CD4-positive, alpha-beta T cell treated with Interleukin-15 for 1 hour (primary cell): ENCODE measurements around the gene MRPL55.
"Not testable (repeated sequence)": the region's sequence is repeated elsewhere in the genome, so short reads cannot be mapped to it uniquely, and the experiment has no call there.

Source experiments
- DNase-seq: peaks from one replicate; pipeline ENCODE4 v3.0.0-alpha.2; 2020

The MRPL55 gene

DNA sequence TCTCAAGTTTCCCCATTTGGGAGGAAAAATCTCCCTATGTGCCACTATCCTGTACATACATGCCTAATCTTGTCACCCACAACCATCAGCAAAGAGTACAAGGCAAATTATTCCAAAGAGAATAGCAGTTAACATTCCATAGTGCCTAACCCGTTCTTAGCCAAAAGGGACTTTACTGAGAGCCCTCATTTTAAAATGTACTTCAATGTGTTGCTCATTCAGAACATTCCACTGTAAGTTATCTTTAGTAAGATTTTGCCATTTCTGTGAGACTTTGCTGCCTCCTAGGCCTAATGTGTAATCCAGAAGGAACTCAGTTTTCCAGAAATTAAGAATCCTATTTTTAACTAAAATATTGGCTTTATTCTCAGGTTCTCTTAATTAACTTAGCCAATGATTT, 11.3 kb upstream of the MRPL55 start:
- no peak for DNase-seq

DNA sequence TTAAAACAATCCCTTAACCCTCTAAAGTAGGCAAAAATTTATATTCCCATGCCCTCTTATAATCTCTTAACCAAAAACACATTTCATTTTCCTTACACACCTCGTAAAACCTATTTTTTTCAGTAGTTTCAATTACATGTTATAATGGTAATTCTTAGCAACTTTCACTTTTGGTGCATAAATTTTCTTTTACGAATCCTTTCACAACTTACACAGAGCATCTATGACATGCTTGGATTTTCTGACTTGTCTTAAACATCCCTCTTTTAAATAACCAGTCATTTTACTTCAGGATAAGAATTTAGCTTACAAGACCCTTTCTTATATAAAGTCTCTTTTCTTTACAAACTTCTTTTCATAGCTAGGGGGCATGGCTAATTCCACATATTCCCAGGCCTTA, 8.9 kb upstream of the MRPL55 start:
- DNase-seq: no peak

DNA sequence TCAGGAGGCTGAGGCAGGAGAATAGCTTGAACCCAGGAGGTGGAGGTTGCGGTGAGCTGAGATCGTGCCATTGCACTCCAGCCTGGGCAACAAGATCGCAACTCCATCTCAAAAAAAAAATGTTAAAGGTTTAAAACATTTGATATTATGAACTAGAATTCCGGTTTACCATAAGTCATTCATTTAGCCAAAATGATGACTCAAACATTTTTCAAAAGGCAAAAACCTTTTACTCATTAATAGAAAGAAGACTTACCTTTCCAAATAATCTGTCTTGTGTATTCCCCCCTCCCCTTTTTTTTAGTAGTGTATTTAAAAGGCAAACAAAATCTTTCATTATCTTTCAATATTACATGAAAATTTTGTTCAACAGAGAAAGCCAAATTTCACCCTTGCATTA, 8.2 kb upstream of the MRPL55 start:
- no peak for DNase-seq

DNA sequence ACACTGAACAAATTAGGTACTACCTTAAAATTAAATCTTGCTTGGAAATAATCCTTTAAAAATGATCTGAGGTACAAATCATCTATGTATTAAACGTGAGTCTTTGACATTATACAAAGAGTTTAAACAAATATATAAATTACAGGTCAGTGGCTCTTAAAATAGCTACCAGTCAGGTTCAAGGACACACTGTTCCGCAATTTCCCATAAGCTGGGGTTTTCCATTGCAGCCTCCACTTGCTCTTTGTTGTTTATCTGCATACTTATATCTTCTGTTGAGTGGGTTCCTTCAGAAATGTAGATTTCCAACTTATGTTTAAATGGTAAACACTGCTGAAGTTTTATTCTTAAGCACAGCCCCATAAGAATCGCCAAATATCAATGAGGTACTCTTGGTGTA, 5.7 kb upstream of the MRPL55 start:
- no peak for DNase-seq

DNA sequence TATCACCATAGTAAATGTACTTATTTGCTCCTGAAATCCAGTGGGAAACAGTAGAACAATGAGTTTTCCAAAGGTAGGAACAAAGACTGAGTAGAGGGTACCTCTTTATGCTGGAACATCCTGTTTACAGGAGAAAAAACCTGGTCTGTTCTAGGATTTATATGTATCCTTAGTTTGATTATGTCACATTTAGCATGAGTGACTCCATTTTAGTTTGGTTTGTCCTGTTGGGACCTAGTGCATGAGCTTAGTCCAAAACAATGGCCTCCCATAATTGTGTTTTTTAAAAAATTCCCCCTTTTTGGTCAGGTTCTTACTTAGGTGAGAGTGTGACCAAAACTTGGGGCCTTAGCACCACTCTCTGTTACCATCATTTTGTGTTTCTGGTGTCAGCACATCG, 3.5 kb upstream of the MRPL55 start:
- no peak for DNase-seq

DNA sequence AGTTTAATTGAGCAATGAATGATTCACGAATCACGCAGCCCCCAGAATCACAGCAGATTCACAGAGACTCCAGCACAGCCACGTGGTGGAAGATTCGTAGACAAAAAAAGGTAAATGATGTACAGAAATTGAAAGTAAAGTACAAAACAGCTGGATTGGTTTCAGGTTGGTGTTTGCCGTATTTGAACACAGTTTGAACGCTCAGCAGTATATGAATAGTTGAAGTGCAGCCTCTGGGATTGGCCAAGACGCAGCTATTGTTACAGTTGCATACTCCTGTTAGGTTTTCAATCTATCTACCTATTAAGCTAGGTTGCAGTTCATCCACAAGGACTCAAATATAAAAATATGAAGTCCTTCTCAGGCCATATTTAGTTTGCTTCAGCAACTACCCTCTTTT, 3.1 kb upstream of the MRPL55 start:
- DNase-seq: no peak

DNA sequence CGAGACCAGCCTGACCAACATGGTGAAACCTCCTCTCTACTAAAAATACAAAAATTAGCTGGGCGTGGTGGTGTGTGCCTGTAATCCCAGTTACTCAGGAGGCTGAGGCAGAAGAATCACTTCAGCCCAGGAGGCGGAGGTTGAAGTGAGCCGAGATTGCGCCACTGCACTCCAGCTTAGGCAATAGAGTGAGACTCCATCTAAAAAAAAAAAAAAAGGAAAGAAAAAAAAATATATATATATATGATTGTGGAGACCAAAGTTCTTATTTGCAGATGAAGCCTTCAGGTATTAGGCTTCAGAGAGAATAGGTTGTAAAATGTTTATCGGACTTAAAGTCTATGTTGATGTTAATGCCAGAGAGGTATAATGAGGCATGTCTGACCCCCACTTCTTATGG, 2.2 kb upstream of the MRPL55 start:
- not testable (repeated sequence) for DNase-seq

DNA sequence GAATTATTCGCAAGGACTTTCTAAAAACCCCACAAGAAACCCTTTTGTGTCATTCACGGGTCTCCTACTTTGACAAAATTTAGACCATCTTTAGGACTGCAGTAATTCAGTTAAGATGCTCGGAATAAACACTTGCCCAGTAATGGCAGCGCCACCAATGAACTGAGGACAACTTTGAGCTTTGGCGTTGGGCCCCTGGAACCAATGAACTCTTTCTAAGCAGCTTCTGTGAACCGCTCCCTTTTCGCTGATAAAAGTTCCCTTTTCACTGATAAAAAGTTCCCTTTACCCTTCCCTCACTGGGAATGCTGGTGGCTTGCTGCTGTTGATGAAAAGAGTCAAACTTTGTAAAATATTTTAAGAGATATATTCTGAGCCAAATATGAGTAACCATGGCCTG, 1.5 kb upstream of the MRPL55 start:
- no peak for DNase-seq

DNA sequence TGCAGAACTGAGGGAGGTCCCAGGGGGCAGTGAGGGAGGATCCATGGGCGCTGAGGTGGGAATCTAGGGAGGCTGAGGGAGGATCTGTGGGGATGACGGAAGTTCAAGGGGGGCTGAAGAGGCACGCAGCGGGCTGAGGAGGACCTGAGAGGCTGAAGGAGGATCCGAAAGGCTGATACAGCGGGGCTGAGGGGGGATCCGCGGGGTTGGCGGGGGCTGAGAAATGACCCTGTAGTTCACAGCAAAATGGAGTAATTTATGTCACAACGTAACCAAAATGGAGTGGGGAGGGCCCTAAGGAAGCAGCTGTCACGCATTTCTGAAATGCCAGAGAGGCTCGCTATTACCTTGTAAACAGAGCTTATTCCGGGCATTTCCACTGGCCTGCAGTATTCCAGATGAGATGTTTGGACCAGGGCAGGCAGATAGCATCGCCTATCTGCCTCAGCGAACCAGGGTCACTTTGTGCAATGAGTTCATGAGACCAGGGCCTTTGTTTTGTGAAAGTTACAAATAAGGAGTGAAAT, 926 bp upstream of the MRPL55 start:
- DNase-seq: no peak

DNA sequence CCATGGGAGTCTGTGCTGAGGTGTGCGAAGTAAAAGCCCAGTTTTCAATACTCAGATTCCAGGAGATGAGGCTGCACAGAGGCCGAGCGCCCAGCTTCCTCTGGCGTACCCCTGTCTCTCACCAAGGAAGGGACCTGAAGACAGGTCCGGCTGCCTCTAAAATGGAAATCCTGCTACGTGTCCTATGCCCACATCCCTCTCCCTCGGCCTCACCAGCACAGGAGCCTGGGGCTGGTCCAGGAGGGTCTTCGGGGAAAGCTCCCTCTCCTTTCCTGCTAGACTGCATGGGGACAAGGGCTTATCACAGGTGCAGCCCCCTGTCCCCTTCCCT, 392 bp downstream of the MRPL55 start:
- no peak for DNase-seq

DNA sequence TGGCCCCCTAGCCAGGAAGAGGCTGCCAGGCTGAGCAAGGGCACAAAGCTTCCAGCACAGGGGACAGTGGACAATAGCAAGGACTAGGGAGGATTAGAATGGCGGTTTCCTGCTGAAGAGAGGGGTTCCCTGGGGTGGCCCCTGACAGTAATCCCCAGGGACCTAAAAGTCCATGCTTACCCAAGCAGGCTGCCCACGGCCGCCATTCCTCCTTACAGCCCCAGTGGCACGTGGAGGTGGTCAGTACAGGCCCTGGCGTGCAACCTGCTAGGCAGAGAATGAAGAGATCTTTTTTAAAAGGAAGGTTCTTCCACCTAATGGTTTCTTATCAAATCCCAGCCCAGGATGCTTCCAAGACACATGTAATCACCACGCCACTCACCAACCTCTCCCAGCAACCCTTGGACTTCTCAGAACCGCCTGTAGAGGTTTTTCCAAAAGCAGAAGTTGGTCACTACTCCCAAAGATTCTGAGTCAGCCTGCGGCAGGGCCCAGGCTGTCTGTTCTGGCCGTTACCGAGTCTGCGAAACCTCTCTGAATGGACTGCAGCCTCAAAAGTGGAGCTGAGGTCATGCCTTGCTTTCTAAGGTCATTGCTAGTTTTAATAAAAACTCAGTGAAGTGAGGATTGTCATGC, 926 bp downstream of the MRPL55 start:
- DNase-seq: no peak

DNA sequence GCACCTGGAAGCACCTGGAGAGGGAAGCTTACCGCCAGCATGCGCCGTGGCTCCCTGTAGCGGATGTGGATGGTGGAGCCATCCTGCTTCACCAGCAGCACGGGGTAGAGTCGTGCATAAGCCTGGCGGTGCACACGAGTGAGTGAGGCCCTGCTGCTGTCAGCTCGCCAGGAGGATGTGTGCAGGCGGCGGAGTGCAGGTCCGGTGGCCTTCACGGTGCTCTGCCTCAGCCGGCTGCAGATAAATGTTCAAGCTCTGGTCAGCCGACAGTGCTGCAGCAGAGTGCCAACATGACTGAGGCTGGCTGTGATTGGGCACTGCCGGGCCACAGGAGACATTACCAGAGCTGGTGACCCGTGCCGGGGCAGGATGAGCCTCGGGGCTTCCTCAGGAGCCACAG, 1.5 kb downstream of the MRPL55 start:
- DNase-seq: no peak

DNA sequence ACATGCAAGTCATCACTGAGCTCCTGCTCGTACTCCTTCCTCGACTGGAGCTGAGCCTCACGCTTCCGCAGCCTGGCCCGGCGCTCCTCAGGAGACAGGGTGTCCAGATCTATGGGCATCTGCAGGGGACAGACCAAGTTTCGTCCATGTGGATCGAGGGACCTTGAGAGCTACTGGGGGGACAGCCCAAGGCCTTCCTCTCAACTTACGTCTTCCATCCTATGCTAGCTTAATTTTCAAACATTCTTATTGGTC, 2.4 kb downstream of the MRPL55 start:
- DNase-seq: no peak

DNA sequence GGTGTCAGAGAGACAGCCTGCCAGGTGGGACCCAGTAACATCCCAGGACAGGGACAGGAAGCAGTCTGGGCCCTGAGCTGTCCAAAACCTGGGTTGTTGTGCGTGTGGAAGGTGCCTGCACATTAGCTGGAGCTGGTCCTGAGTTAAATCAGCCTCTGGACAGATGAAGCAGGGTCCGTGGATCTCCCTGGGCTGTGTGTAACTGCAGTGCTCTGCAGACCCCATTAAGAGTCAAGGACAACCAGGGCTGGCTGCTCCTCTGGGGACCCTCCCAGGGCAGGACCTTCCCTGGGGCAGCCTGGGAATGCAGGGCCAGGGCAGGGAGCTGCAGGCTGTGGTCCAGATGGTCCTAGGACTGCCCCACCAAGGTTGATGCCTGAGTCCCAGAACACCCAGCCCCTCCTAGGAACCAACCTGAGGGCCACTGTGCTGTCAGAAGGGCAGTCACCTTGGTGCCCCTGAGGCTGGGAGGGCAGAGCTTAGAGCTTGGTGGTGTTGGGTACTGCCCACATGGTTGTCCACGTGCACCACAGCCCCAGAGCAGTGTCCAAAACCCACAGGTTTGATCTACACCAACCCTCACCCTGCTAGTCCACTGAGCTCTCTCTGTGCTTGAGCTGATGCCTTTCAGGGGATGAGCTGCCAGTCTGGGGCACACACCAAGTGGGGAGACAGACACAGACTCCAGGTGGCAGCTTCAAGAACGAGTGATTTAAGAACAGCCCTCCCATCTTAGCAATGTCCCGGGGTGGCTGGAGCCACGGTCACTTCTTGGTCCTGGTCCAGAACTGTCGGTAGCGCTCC, 2.9 kb downstream of the MRPL55 start:
- DNase-seq: no peak

DNA sequence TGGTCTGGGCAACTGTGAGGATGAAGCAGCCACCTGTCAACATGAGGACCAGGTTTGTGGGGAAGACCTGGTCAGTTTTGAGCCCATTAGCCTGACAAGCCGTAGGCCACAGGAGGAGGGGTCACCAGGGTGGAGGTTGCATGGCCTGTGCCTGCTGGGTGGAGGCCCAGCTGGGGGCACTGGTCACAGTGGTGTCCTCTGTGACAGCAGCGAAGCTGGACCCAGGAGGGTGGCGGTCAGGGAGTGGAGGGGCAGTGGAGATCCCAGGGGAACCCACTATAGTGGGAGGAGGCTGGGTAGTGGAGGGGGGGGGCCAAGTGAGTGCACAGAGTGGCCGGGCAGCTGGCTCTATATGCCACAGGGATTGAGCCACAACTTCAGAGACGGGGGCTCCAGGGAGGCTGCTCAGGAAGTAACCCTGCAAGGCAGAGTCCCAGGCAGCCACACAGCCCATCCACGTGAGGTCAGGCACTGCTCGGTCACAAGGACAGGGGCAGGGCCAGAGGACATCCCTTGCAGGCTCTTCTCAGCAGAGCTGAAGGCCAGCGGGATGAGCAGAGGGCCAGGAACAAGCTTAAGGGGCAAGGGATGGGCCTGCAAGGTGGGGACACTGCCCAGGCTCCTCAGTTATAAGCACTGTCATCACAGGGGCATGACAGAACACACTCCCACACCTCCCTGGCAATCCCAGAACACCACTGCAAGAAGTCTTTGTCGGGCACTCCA, 3.7 kb downstream of the MRPL55 start:
- DNase-seq: peak; percentile 16

DNA sequence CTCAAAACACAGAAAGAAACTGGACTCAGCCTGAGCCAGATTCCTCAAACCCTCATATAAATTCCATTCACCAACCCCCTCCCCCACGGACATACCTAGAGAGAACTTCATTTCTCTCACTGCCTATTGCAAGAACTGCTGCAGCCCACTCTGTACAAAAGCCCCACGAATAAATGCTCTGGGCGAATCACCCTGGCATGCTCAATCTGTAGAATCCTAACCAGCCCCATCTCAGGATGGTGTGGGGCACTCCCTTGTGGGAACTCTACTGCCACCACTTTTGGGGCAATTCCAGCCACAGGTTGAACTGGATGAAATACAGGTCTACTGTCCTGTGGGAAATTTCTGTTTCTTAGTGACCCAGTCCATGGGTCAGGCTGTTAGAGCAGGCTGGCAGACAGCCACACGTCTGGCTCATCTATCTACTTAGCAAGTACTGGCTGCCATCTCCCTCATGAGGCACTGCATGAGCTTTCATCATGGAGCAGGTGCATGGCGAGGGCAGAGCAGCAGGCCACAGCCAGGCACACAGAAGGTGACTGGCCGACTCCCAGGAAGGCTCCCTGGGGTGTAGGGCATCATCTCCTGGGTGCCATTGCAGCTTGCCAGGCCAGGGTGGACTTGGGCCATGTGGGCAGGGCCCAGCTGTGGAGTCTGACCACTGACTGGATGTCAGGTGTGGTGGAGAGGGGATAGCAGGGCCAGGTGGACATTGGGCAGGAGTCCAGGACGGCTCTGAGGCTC, 4.4 kb downstream of the MRPL55 start:
- peak; percentile 15 for DNase-seq

DNA sequence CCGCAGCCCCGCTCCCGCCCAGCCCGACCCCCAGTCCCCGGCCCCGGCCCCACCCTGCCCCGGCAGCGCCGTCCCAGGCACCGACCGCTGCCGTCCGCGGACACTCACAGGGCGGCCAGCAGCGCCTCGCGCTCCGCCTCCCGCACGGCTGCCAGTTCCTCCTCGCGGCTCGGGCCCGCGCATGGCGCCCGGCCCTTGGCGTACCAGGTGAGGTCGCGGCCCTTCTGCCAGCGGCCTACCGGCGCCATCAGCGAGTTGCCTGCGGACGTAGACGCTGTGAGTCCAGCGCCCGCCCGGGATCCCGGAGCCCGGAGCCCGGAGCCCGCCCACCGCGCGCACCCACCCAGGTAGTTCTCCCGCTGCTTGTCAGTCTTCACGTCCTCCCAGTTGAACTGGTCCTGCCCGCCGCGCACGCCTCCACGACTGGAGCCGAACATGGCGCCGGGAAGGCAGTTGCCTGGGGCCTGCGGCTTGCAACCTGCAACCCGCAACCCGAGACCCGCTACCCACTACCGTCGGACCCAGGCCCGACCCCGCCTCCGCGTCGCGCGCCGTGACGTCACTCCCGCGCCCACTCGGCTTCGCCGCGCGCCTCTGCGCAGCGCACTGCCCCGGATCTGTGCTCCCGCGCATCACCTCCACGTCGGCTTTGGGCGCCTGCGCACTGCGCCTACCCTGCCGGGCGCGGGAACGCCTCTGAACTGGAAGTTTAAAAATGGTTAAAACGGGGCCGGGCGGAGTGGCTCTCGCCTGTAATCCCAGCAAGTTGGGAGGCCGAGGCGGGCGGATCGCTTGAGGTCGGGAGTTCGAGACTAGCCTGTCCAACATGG, 6.1 kb downstream of the MRPL55 start, which contains the start of gene C1orf35:
Gene C1orf35, minus strand, starts transcription at position 535 of the 830 bp plus-strand sequence. Its CDS starts 98 bp downstream, at position 437.
- peak; percentile 93 for DNase-seq

DNA sequence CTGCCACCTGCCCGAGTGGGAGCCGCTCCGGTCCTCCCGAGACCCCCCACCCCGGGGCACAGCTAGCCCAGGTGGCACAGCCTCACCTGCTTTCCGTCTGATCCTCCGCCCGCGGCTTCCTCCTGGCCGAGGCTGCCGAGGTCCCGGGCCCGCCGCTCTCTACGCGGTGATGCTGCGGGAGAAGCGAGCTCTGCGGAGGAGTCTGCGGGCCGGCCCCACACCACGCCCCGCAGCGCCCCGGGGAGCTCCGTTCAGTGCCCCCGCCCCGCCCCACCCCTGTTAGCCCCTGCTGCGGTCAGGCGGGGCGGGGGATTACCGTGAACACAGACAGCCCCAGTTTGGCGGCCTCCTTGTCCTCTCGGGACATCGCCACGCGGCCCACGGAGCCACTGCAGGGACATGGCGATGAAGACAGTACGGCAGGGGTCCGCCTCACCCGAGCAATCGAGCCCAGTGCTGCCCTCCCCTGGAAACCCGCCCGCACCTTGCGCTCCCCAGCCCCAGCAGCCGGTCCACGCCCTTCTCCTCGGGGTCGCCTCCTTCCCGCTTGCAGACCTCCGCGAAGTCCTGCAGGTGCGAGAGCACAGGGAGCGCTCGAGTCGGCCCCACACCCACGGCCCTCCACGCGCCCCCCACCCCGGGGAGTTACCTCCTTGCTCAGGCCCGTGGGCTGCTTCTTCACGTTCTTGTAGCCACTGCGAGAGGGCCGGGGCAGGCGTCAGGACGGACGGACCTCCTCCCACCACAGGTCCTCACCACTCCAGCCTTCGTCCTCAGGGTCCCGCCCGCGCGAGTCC, 6.9 kb downstream of the MRPL55 start:
- peak; percentile 65 for DNase-seq

DNA sequence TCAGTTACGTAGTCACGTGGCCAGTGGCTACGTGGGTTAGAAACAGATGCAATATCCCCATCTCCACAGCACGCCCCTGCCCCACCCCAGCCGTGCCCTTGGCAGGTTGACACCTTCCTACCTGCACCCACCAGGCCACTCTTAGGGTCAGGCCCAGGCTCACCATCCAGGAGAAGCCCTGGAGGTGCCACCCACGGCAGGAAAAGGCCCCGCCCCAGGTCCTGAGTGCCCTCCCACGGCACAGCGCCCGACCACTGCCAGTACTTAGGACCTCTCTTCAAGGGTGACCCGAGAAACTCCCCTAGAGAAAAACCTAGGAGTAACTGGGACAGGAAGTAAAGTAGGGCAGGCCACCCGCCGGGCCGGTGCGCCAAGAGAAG, 7.5 kb downstream of the MRPL55 start:
- DNase-seq: peak; percentile 17

DNA sequence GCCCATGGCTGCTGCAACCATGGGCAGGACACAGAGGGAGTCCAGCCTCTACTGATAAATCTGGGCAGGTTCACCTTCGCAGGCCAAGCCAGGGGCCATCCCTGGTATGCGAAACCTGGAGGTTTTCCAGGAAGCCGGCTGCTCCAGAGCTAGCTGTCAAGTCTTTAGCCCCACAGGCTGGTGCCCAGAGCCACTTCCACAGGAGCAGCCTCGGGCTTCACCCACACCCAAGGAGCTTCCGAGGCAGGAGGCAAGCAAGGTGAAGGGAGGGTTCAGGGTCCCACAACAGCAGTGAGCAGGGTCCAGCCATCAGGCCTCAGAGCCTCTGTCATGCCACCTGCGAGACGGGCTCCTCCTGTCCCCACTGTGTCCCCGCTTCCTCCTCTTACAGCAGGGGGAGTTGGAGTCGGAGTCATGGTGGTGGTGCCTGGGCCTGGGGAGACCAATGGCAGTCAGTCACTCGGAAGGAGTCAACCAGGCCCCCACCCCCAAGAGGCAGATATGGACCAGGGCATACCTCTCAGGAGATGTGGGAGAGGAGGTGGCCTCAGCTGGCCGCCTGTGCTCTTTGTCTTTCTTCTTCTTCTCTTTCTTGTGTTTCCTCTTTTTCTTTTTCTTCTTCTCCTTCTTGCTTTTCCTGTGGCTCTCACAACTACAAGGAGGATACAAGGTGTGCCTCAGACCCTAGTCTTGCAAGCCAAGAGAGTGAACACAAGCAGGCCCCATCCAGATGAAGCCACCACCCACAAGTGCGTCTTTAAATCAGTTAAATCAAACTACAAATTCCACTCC, 8.1 kb downstream of the MRPL55 start:
- DNase-seq: peak; percentile 16

DNA sequence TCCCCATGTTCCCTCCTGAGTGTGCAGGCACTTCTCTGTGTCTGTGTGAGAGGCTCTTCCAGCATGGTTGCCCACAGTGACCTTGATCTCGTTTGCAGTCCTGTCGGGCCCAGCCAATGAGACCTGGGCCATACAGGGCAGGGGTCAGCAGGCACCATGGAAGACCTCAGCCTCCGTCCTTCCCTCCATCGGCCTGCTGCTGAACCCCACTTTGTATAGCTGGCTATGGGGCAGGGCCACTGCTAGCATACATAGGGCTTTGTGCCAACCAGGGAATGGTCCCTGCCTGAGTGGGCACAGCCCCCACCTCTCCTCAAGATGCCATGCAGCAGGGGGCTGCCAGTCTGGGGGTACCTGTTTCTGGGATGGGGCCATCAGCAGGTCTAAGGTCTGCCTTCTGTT, 9.8 kb downstream of the MRPL55 start:
- peak; percentile 11 for DNase-seq
